Endothelial cell of umbilical vein (primary cell): ENCODE measurements around the gene HBE1. TPM values are rescaled to one million over a fixed set of nuclear protein-coding genes. Genes with fewer than 3 reads are reported as not detected.

Source experiments
- BruUV-seq: library from RNA; stranded (reverse); fragments of 400-500 nt; replicated peaks from 2 replicates; lab custom pipeline; 2021; lab: Mats Ljungman, UMichigan
- CTCF ChIA-PET: fragments of 300-600, 350-600 bp; sonication (Branson Sonifier 250); formaldehyde crosslinking; loops from one replicate; lab custom pipeline; 2021; ENCODE audit warnings: antibody characterized with exemption, inconsistent platforms; lab: Charles Lee
- POLR2A ChIA-PET: fragments of 300-600, 350-600 bp; sonication (Branson Sonifier 250); formaldehyde crosslinking; loops from one replicate; lab custom pipeline; 2021; ENCODE audit warnings: antibody characterized with exemption, inconsistent platforms; lab: Charles Lee
- DNase-seq: peaks from one replicate; pipeline ENCODE4 v3.0.0-alpha.2; 2011; ENCODE audit warnings: low read depth, low spot score
- FAIRE-seq: peaks from 2 replicates; lab custom pipeline; 2011; peaks lifted over from hg19 to GRCh38; lab: Jason Lieb, UNC
- H2AFZ ChIP-seq: 2 replicates; pipeline ENCODE4 v1.6.0; 2012; ENCODE audit warnings: low read depth, low read length, control low read depth, inconsistent platforms
- H3K27ac ChIP-seq: 2 replicates; pipeline ENCODE4 v1.5.1; 2011; ENCODE audit warnings: low read depth, mild to moderate bottlenecking, control low read depth, low read length, moderate library complexity; ENCODE audit not compliant: insufficient read depth
- H3K27me3 ChIP-seq, 2 experiments: 2 replicates each; pipeline versions ENCODE4 v1.6.0 to v1.6.1; 2011; ENCODE audit warnings: low read length in 2 of 2, mixed read lengths in 1 of 2; ENCODE audit not compliant: control insufficient read depth in 2 of 2, insufficient read depth in 2 of 2
- H3K36me3 ChIP-seq, 2 experiments: 2 replicates in 1 of 2; 3 replicates in 1 of 2; pipeline ENCODE4 v1.5.1; 2011; ENCODE audit warnings: low read length in 2 of 2, mild to moderate bottlenecking in 1 of 2, moderate library complexity in 1 of 2; ENCODE audit not compliant: control insufficient read depth in 2 of 2, insufficient read depth in 2 of 2; ENCODE audit errors: extremely low read depth in 1 of 2
- H3K4me1 ChIP-seq: 3 replicates; pipeline ENCODE4 v1.5.1; 2011; ENCODE audit warnings: mild to moderate bottlenecking, low read length; ENCODE audit not compliant: control insufficient read depth, insufficient read depth; ENCODE audit errors: extremely low read depth
- H3K4me2 ChIP-seq: 2 replicates; pipeline ENCODE4 v1.6.1; 2011; ENCODE audit warnings: low read length, control low read depth, mixed read lengths; ENCODE audit not compliant: insufficient read depth
- H3K4me3 ChIP-seq, 3 experiments: fragments of 200-600 bp in 1 of 3; sonication (generic), shearing (Covaris generic) in 1 of 3; replicated peaks in 1 of 3; 2 replicates each; pipeline ENCODE4 v1.5.1; 2011 to 2016; ENCODE audit warnings: control low read depth in 3 of 3, low read length in 3 of 3, mild to moderate bottlenecking in 2 of 3, inconsistent platforms in 1 of 3, low read depth in 1 of 3, moderate library complexity in 1 of 3; ENCODE audit not compliant: insufficient read depth in 1 of 3
- H3K79me2 ChIP-seq: 2 replicates; pipeline ENCODE4 v1.6.0; 2012; ENCODE audit warnings: low read length, inconsistent platforms; ENCODE audit not compliant: control insufficient read depth, insufficient read depth
- H3K9ac ChIP-seq: replicated peaks from 2 replicates; pipeline ENCODE3; 2011; ENCODE audit warnings: low read length, control low read depth; ENCODE audit not compliant: insufficient read depth; ENCODE audit errors: extremely low read depth
- H3K9me1 ChIP-seq: replicated peaks from 3 replicates; pipeline ENCODE4 v1.6.0; 2011; ENCODE audit warnings: mild to moderate bottlenecking, low read length; ENCODE audit not compliant: control insufficient read depth, insufficient read depth; ENCODE audit errors: extremely low read depth
- H3K9me3 ChIP-seq: replicated peaks from 2 replicates; pipeline ENCODE4 v1.5.1; 2012; ENCODE audit warnings: low read length, inconsistent platforms; ENCODE audit not compliant: control insufficient read depth, insufficient read depth
- H4K20me1 ChIP-seq: replicated peaks from 2 replicates; pipeline ENCODE3; 2011; ENCODE audit warnings: mild to moderate bottlenecking, low read length; ENCODE audit not compliant: control insufficient read depth, insufficient read depth; ENCODE audit errors: extremely low read depth
- CTCF ChIP-seq, 2 donors: IDR thresholded peaks; 1 replicate in 1 of 2; 2 replicates in 1 of 2; pipeline ENCODE4 v1.5.1; 2011; ENCODE audit warnings: low read length in 2 of 2, mild to moderate bottlenecking in 2 of 2, moderate library complexity in 2 of 2, control low read depth in 1 of 2, inconsistent platforms in 1 of 2, low read depth in 1 of 2; ENCODE audit not compliant: insufficient read depth in 1 of 2; ENCODE audit errors: extremely low read depth in 1 of 2
- EZH2 ChIP-seq: IDR thresholded peaks from 2 replicates; pipeline ENCODE4 v1.6.1; 2012; ENCODE audit warnings: borderline replicate concordance, low read depth, mild to moderate bottlenecking, moderate library complexity, low read length, inconsistent platforms; ENCODE audit not compliant: severe bottlenecking
- FOS ChIP-seq: IDR thresholded peaks from 2 replicates; pipeline ENCODE4 v1.6.1; 2011; ENCODE audit warnings: mild to moderate bottlenecking, low read length, moderate library complexity, borderline replicate concordance; ENCODE audit not compliant: insufficient read depth
- GATA2 ChIP-seq: IDR thresholded peaks from 2 replicates; pipeline ENCODE4 v1.7.0; 2011; ENCODE audit warnings: low read depth, mild to moderate bottlenecking, moderate library complexity, mixed read lengths, low read length; ENCODE audit not compliant: insufficient read length, insufficient read depth
- JUN ChIP-seq: IDR thresholded peaks from 2 replicates; pipeline ENCODE4 v1.6.1; 2011; ENCODE audit warnings: borderline replicate concordance, low read depth; ENCODE audit not compliant: insufficient read length, insufficient read depth
- MYC ChIP-seq: IDR thresholded peaks from one replicate; pipeline ENCODE4 v1.6.1; 2011; ENCODE audit warnings: mild to moderate bottlenecking, low read depth, low read length
- POLR2A ChIP-seq: IDR thresholded peaks from 2 replicates; pipeline ENCODE4 v1.6.1; 2012; ENCODE audit warnings: low read depth, mild to moderate bottlenecking, control low read depth, low read length
- POLR2AphosphoS5 ChIP-seq: IDR thresholded peaks from 2 replicates; pipeline ENCODE4 v1.6.1; 2012; ENCODE audit warnings: low read depth, mild to moderate bottlenecking, control low read depth, low read length, moderate library complexity; ENCODE audit not compliant: insufficient read depth
- dilution Hi-C: fragments of 300-500 bp; cut with MboI; formaldehyde crosslinking; loops from one replicate; pipeline ENCODE4 v1.15.0; 2019; ENCODE audit warnings: low sequenced_read_pairs; ENCODE audit not compliant: extremely low pct_ligation_motif_present
- intact Hi-C: fragments of 100-400 bp; cut with micrococcal nuclease; formaldehyde crosslinking; loops from one replicate; pipeline ENCODE4 v1.10.0; 2022
- polyA plus RNA-seq, 4 experiments: library from polyadenylated mRNA; depleted of rRNA in 3 of 4; stranded (reverse) in 3 of 4; unstranded in 1 of 4; fragments of >200 nt; gene quantifications; 2 replicates each; pipeline versions ENCODE4 v1.2.1 to v1.2.3, GENCODE V29; 2011 to 2012; ENCODE audit warnings: missing spikeins in 1 of 4
- total RNA-seq: library from RNA; stranded (reverse); gene quantifications from 2 replicates; pipeline ENCODE4 v1.2.3, GENCODE V29; 2021

The HBE1 gene
- total and polyA plus RNA-seq, 2 donors (not counting 3 experiments of a cell fraction or from before 2014, with no cell fraction given) = 0.37 TPM; not detected in 1

DNA sequence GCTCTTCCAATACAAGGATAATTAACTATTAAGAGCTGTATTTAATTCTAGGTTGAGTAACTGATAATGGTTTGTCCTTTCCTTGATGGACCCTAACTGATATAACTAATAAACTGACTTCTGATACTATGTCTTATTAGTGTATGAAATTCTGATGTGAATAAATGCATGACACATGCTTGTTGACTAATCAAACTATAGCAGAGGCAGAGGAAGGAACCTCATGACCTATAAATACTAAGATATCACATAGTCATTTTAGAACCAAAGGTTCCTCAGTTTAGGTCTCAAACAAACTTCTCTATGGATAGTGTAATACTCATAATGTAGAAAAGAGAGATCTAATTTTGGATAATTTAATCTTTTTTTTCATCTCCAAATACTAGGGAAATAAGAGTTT lies 30.7 kb downstream of the HBE1 start:
- ChIA-PET POLR2A (no interaction called here), CTCF (no interaction called here)
- Histone ChIP-seq H3K4me2 (no peak overlapping the region), H3K27ac (no peak overlapping the region), H3K9me1 (no peaks in the 10 kb centered on the region), H2AFZ (no peak overlapping the region), H3K4me3 (no peak overlapping the region), H3K36me3 (no peaks in the 10 kb centered on the region), H3K9ac (no peak overlapping the region), H4K20me1 (no peaks in the 10 kb centered on the region), H3K4me1 (no peaks in the 10 kb centered on the region), H3K9me3 (no peaks in the 10 kb centered on the region), H3K79me2 (no peaks in the 10 kb centered on the region), H3K27me3 (no peaks in the 10 kb centered on the region)
- intact Hi-C loops = no loop called here
- DNase-seq (no peak), FAIRE-seq (no peak)
- dilution Hi-C loops = no loop called here
- TF ChIP-seq POLR2A (no peak), JUN (no peak), MYC (no peak), EZH2 (no peak), FOS (peak; percentile 20), POLR2AphosphoS5 (no peak)
- no TSS peak for BruUV-seq

DNA sequence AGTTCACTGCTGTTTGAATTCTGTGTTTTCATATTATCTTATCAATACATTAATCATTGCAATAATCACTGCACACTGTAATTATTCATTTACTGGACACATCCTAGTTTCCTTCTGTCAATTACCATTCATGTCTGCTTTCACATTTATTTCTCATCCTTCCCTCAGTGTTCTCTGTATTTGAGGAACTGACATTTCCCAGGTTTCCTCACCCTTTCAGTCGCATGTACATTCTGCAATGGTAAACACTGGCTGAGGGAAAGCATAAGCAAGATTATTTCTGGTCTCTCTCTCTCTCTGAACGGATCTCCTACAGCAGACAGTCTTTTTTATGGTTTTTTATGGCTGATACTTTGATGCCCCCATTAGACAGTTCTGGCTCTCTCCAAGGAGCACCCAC lies 31.3 kb downstream of the HBE1 start:
- Histone ChIP-seq H3K4me2 (no peak overlapping the region), H3K79me2 (no peaks in the 10 kb centered on the region), H3K9me3 (no peaks in the 10 kb centered on the region), H3K27ac (no peak overlapping the region), H3K4me3 (no peak overlapping the region), H2AFZ (no peak overlapping the region), H3K27me3 (no peaks in the 10 kb centered on the region), H3K36me3 (no peaks in the 10 kb centered on the region), H4K20me1 (no peaks in the 10 kb centered on the region), H3K4me1 (no peaks in the 10 kb centered on the region), H3K9me1 (no peaks in the 10 kb centered on the region), H3K9ac (no peak overlapping the region)
- no TSS peak for BruUV-seq
- intact Hi-C loops = no loop called here
- CTCF ChIA-PET = no interaction called here
- no peak for TF ChIP-seq MYC
- TF ChIP-seq JUN = no peak
- TF ChIP-seq GATA2 = no peak
- no peak for TF ChIP-seq FOS
- no peak for TF ChIP-seq POLR2A
- TF ChIP-seq POLR2AphosphoS5 = no peak
- TF ChIP-seq CTCF (IDR thresholded peaks at IDR 0.05; ENCODE audit: extremely low read depth in 1 of 2, insufficient read depth in 1 of 2, low read depth in 1 of 2, low read length in 2 of 2) = no peak
- dilution Hi-C loops = no loop called here
- POLR2A ChIA-PET = no interaction called here
- no peak for DNase-seq
- no peak for FAIRE-seq
